Measurements from ENCODE around the gene RAB11FIP4. TPM values are rescaled to one million over a fixed set of nuclear protein-coding genes. Genes with fewer than 3 reads are reported as not detected.

RAB11FIP4 gene
- total and polyA plus RNA-seq, 9 of the 15 experiments (the other 6 are each of a cell fraction or from before 2014, with no cell fraction given), result 0.62 to 16.6 (median 8.9) TPM

- Histone ChIP-seq H2AFZ (ENCODE audit: low read depth, low read length) (no peak overlapping the region), H3K27me3 (ENCODE audit: control insufficient read depth in 2 of 2, insufficient read depth in 2 of 2, low read length in 2 of 2) (peaks cover 3 to 18% of the 10 kb centered on the region in 2 experiments; a peak in 3 of 5 replicates), H3K79me2 (ENCODE audit: control insufficient read depth, insufficient read depth, low read length) (no peaks in the 10 kb centered on the region), H3K9me1 (ENCODE audit: control insufficient read depth, insufficient read depth, low read length) (no peaks in the 10 kb centered on the region), H3K4me3 (no peak overlapping the region), H3K9me3 (replicated peaks; ENCODE audit: control insufficient read depth, insufficient read depth, low read depth, low read length) (no peaks in the 10 kb centered on the region), H3K36me3 (ENCODE audit: control insufficient read depth, insufficient read depth, low read length) (no peaks in the 10 kb centered on the region), H3K4me2 (ENCODE audit: insufficient read depth, low read length) (no peak overlapping the region), H3K27ac (ENCODE audit: extremely low read depth, low read depth, low read length) (no peak overlapping the region), H4K20me1 (replicated peaks; ENCODE audit: control insufficient read depth, insufficient read depth, low read length) (no peaks in the 10 kb centered on the region), H3K9ac (ENCODE audit: insufficient read depth in 1 of 2, low read depth in 2 of 2, low read length in 2 of 2) (no peak overlapping the region), H3K4me1 (replicated peaks in 1 of 2; ENCODE audit: control insufficient read depth in 2 of 2, insufficient read depth in 2 of 2, low read length in 2 of 2) (no peaks in the 10 kb centered on the region)
- intact Hi-C loops (cut with micrococcal nuclease), result no loop called here
- ChIA-PET POLR2A (interaction anchor here (0.5 to 0.7 kb wide), 3 partner anchors 20 to 80 kb away, joined by 3 read pairs; no protein-coding TSS in a partner anchor), CTCF (ENCODE audit: low intra/inter-chr PET ratio) (no interaction called here)
- ATAC-seq, result no peak
- no peak for DNase-seq (ENCODE audit: extremely low read depth in 1 of 4, low spot score in 3 of 4)
- WGBS (ENCODE audit: insufficient coverage, low coverage, missing lambda C conversion rate), result 26% methylated on average over 7 of the region's 7 CpGs
- in situ Hi-C loops (cut with MboI), result loop anchor here (5.0 kb wide), 1 partner anchor 84 kb away; no protein-coding TSS in a partner anchor
- no TSS peak for BruUV-seq (replicated peaks)
- no peak for FAIRE-seq
- TF ChIP-seq MXD1 (CRISPR knock-in tag; IDR thresholded peaks at IDR 0.05; ENCODE audit: borderline replicate concordance, poor library complexity, severe bottlenecking), result no peak
- no peak for TF ChIP-seq MCM5 (IDR thresholded peaks at IDR 0.05; ENCODE audit: low read depth)
- TF ChIP-seq DDX20 (tag; IDR thresholded peaks at IDR 0.05; ENCODE audit: low read depth), result no peak
- no peak for TF ChIP-seq PURB (CRISPR knock-in tag; IDR thresholded peaks at IDR 0.05; ENCODE audit: low read depth)
- no peak for TF ChIP-seq ZFP36 (IDR thresholded peaks at IDR 0.05; ENCODE audit: low read depth, low read length, partially characterized antibody)
- TF ChIP-seq SP1 (CRISPR knock-in tag; IDR thresholded peaks at IDR 0.05), result no peak
- TF ChIP-seq CEBPG (CRISPR knock-in tag; IDR thresholded peaks at IDR 0.05), result no peak
- TF ChIP-seq CEBPG (tag; conservative IDR thresholded peaks at IDR 0.05 in 1 of 2, IDR thresholded peaks at IDR 0.05 in 1 of 2), result no peak
- TF ChIP-seq ESRRA (IDR thresholded peaks at IDR 0.05; ENCODE audit: borderline replicate concordance, low read depth), result no peak
- TF ChIP-seq ZBTB12 (CRISPR knock-in tag; IDR thresholded peaks at IDR 0.05), result no peak
- no peak for TF ChIP-seq BMI1 (IDR thresholded peaks at IDR 0.05; ENCODE audit: low read length)
- TF ChIP-seq TCF7L2 (IDR thresholded peaks at IDR 0.05; ENCODE audit: low read depth, low read length), result no peak
- TF ChIP-seq ZNF76 (CRISPR knock-in tag; IDR thresholded peaks at IDR 0.05; ENCODE audit: borderline replicate concordance), result no peak
- TF ChIP-seq ZSCAN32 (CRISPR knock-in tag; IDR thresholded peaks at IDR 0.05), result no peak
Observed at GRCh38 chr17:31443386-31443785, 51.9 kb downstream of the RAB11FIP4 start.

All from K562 (cell line).